ENCODE data around the gene MAPT.

Gene MAPT

DNA sequence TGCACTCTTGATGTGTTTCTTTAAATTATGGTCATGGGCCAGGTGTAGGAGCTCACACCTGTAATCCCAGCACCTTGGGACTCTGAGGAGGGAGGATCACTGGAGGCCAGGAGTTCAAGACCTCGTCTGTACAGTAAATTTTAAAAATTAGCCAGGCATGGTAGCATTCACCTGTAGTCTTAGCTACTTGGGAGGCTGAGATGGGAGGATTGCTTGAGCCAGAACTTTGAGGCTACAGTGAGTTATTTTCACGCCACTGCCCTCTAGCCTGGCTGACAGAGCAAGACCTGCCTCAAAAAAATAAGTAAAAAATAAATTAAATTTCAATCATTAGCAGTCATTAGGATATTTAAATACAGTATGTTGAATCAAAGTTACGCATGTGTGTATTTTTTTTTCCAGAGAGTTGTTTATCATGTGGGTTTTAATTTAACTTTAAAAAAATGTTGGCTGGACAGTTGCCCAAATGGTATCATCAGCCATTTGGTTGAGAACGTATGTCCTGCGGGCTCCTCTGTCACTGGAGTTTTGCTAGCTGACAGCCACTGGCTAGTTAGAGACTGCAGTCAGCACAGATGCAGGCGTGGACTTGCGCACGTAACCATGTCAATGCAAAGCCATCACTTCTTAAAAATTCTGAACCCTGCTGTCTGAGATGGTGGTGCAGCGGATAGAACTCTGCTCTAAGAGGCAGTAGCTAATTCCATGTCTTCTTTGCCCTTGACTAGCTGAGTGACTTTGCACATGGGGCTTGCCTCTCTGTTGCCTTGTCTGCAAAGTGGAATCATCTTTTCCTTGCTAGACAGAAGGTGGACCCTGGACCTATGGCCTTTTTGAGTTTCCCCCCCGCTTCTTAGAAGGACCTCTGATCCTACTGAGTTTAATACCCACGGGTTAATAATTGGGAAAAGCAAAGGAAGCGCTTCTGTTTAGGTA, 40.0 kb downstream of the MAPT start:
- H3K27me3 ChIP-seq (ENCODE audit: control insufficient read depth, low read length): peaks cover 4% of the 10 kb centered on the region; the same call in 1 of the 2 replicates

DNA sequence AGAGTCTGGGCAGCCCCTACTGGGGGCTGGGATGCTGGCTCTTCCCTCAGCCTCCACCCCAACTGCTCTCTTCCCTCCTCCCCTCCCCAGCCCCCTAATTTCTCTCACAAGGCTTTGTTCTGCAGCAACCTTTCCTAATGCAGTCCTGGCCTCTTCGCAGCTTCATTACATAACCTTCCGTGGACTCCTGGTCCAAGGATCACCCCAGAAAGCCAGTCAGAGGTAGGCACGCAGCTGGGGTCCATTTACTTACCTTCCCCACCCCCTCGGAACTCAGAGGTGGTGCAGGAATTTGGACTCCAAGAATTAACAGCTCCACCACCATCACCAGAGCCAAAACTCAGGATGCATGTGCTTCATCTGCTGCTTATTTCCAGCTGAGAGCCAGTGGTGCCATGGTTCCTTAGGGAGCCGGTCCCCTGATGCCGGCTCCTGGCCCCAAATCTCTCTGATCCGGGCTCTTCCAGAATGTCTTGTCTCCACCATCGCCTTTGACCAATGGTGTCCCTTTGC, 40.9 kb downstream of the MAPT start:
- no peak overlapping the region for H3K27ac ChIP-seq (ENCODE audit: low read depth, low read length)
- no peak overlapping the region for H3K4me3 ChIP-seq (ENCODE audit: low read length)
- no peaks in the 10 kb centered on the region for H3K79me2 ChIP-seq (ENCODE audit: control insufficient read depth, low read length)
- no peaks in the 10 kb centered on the region for H4K20me1 ChIP-seq (ENCODE audit: control insufficient read depth, insufficient read depth, low read depth, low read length)
- no peak for TF ChIP-seq EZH2phosphoT487 (IDR thresholded peaks at IDR 0.05; ENCODE audit: borderline replicate concordance, low read length)
- TF ChIP-seq, protein P1, sequence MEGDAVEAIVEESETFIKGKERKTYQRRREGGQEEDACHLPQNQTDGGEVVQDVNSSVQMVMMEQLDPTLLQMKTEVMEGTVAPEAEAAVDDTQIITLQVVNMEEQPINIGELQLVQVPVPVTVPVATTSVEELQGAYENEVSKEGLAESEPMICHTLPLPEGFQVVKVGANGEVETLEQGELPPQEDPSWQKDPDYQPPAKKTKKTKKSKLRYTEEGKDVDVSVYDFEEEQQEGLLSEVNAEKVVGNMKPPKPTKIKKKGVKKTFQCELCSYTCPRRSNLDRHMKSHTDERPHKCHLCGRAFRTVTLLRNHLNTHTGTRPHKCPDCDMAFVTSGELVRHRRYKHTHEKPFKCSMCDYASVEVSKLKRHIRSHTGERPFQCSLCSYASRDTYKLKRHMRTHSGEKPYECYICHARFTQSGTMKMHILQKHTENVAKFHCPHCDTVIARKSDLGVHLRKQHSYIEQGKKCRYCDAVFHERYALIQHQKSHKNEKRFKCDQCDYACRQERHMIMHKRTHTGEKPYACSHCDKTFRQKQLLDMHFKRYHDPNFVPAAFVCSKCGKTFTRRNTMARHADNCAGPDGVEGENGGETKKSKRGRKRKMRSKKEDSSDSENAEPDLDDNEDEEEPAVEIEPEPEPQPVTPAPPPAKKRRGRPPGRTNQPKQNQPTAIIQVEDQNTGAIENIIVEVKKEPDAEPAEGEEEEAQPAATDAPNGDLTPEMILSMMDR (IDR thresholded peaks at IDR 0.05; ENCODE audit: low read depth, low read length, poor library complexity, severe bottlenecking): no peak
- no peaks in the 10 kb centered on the region for H3K9me3 ChIP-seq (ENCODE audit: control insufficient read depth, insufficient read depth, low read length)
- no peaks in the 10 kb centered on the region for H3F3A ChIP-seq (ENCODE audit: control insufficient read depth, insufficient read depth)
- H3K9me2 ChIP-seq (replicated peaks; ENCODE audit: control insufficient read depth, low read length): no peaks in the 10 kb centered on the region
- no peaks in the 10 kb centered on the region for H3K4me1 ChIP-seq (ENCODE audit: control insufficient read depth, low read length)
- H3K36me3 ChIP-seq (ENCODE audit: control insufficient read depth, low read length): no peaks in the 10 kb centered on the region
- H3K4me2 ChIP-seq (ENCODE audit: low read length): no peak overlapping the region
- H3K27me3 ChIP-seq (ENCODE audit: control insufficient read depth, low read length): peaks cover 9% of the 10 kb centered on the region

More for the DNA sequence above, 40.0 kb downstream of the MAPT start:
- TF ChIP-seq, protein P1 (IDR thresholded peaks at IDR 0.05; ENCODE audit: low read depth, low read length, poor library complexity, severe bottlenecking): no peak
- no peak for TF ChIP-seq EZH2phosphoT487 (IDR thresholded peaks at IDR 0.05; ENCODE audit: borderline replicate concordance, low read length)
- Histone ChIP-seq H3K36me3 (ENCODE audit: control insufficient read depth, low read length) (no peaks in the 10 kb centered on the region), H3K4me2 (ENCODE audit: low read length) (no peak overlapping the region), H3K27ac (ENCODE audit: low read depth, low read length) (no peak overlapping the region), H3K9me3 (ENCODE audit: control insufficient read depth, insufficient read depth, low read length) (no peaks in the 10 kb centered on the region), H3F3A (ENCODE audit: control insufficient read depth, insufficient read depth) (no peaks in the 10 kb centered on the region), H3K4me3 (ENCODE audit: low read length) (no peak overlapping the region), H4K20me1 (ENCODE audit: control insufficient read depth, insufficient read depth, low read depth, low read length) (no peaks in the 10 kb centered on the region), H3K79me2 (ENCODE audit: control insufficient read depth, low read length) (no peaks in the 10 kb centered on the region), H3K4me1 (ENCODE audit: control insufficient read depth, low read length) (no peaks in the 10 kb centered on the region), H3K9me2 (replicated peaks; ENCODE audit: control insufficient read depth, low read length) (no peaks in the 10 kb centered on the region)

DNA sequence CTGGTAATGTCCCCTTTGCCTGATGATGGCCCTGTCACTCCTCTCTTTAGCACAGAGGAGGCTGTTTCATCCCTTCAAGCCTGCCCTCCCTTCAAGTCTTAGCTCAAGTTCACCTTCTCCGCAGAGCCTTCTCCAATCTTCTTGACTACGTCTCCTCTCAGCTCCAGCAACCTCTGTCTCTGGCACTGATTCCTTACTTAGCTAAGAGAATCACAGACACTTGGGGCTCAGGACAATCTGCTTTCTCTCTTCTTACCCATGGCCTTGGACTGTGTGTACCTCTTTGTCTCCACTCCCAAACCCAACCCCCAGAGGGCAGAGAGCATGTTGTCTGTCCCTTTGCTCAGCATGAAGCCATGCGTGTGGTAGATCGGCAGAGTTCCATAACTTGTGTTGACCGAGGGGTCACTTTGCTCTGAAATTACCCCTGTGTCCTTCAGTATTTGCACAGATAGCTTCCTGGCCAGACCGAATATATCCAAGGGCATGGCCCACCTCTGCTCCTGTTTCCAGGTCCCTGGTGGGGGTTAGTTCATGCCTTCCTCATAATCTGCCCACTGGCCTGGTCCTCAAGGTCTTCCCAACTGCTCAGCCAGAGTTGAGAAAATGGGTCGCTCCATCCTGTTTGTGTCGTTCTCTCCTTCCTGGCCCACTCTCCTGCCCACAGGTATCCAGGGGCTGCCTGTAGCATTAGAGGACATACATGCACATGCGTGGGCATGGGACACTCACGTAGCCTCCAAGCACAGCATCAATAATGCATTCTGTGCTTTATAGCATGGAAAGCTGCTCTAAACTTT, 41.6 kb downstream of the MAPT start:
- Histone ChIP-seq H3K27ac (ENCODE audit: low read depth, low read length) (no peak overlapping the region), H4K20me1 (ENCODE audit: control insufficient read depth, insufficient read depth, low read depth, low read length) (no peaks in the 10 kb centered on the region; the same call in 1 of the 2 replicates), H3K4me3 (ENCODE audit: low read length) (no peak overlapping the region), H3K9me2 (replicated peaks; ENCODE audit: control insufficient read depth, low read length) (no peaks in the 10 kb centered on the region), H3K9me3 (ENCODE audit: control insufficient read depth, insufficient read depth, low read length) (no peaks in the 10 kb centered on the region), H3K36me3 (ENCODE audit: control insufficient read depth, low read length) (no peaks in the 10 kb centered on the region), H3K4me2 (ENCODE audit: low read length) (no peak overlapping the region), H3K79me2 (ENCODE audit: control insufficient read depth, low read length) (no peaks in the 10 kb centered on the region), H3K27me3 (ENCODE audit: control insufficient read depth, low read length) (peaks cover 15% of the 10 kb centered on the region), H3K4me1 (ENCODE audit: control insufficient read depth, low read length) (no peaks in the 10 kb centered on the region), H3F3A (ENCODE audit: control insufficient read depth, insufficient read depth) (no peaks in the 10 kb centered on the region)
- no peak for TF ChIP-seq EZH2phosphoT487 (IDR thresholded peaks at IDR 0.05; ENCODE audit: borderline replicate concordance, low read length)
- TF ChIP-seq, protein P1 (IDR thresholded peaks at IDR 0.05; ENCODE audit: low read depth, low read length, poor library complexity, severe bottlenecking): no peak
